EH (cell line): Measurements from ENCODE around the gene CHPT1.

Experiments
- DNase-seq: peaks from one replicate; pipeline ENCODE4 v3.0.0-alpha.2; 2015; ENCODE audit warnings: low read depth

The CHPT1 gene

DNA sequence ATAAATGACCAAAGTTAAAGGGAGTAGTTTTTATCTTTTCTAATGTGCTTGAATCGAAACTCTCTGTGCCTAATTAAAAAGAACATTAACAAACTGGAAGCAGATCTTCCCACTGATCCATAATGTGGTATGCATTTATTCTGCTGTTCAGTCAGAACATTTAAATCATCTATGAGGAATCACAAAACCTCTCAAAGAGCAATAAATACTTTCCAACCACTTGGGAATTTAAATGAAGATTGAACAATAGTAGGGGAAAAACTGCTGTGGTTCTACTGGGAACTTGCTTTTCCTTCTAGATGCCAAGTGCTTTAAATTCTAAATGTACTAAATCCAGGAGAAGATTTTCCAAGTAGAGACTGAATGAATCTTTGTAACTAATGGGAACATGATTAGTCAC is 12.3 kb upstream of the CHPT1 start:
- DNase-seq, result peak; percentile 20

DNA sequence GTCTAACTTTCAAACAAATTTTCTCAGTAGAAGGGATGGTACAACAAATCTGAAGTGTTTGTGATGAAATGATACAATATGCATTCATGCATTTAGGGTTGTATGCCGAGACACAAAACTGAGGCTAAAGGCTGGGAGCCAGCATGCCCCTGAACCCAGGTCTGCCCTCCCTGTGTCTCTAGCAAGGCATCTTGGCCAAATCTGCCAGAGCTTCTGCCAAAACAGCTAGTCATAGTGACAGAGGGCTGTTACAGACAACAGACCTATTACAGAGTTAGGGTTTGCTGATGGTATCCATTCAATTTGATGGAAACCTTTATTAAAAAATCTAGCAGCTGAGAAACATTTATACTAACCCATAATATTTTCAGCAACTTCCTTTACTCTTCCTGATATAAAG is 11.3 kb upstream of the CHPT1 start:
- DNase-seq, result no peak

DNA sequence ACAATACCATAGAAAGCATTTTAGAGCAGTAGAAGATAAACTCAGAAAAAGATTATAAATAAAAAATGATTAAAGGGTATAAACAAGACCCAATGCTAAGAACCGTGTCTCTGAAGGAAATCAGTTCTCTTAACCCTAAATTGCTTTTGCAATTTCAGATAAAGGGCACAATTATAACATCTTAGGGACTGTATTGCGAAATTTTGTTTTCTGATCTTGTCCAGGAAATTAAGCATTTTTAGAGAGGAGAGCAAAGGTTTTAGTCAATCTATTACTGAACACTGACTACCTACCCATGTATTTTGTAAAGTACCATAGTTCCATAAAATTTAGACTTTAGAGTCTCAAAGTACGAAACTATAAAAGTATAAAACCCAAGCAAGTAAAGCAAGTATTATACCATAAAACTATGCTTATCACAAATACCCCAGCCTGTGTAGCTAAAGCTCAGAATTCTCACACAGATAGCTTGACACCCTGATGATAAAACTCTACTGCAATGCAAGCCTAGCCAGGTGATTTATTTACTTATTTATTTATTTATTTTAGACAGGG is 6.8 kb upstream of the CHPT1 start:
- no peak for DNase-seq

DNA sequence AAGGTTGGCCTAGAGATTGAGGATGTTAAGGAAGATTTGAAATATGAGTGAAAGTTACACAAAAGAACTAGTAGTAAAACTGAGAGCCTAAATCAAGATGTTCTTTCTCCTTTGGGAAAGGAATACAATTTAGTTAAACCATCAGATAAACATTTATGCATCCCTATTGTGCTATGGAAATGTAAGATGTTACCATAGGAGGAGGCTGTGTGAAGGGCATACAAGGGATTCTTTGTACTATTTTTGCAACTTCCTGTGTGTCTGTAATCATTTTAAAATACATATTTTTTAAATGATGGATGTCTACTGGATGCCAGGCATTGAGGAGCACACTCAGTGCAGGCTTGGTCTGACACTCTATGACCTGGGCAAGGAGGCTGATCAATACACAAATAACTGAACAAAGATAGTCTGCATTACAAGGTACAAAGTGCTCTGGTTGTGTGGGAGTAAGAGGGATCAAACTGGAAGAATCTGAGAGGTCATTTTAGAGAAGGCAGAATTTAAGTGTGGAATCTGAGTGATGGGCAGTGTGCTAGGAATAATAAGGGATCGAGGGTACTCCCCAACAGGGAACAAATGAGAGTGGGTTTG is 5.8 kb upstream of the CHPT1 start:
- DNase-seq, result no peak

DNA sequence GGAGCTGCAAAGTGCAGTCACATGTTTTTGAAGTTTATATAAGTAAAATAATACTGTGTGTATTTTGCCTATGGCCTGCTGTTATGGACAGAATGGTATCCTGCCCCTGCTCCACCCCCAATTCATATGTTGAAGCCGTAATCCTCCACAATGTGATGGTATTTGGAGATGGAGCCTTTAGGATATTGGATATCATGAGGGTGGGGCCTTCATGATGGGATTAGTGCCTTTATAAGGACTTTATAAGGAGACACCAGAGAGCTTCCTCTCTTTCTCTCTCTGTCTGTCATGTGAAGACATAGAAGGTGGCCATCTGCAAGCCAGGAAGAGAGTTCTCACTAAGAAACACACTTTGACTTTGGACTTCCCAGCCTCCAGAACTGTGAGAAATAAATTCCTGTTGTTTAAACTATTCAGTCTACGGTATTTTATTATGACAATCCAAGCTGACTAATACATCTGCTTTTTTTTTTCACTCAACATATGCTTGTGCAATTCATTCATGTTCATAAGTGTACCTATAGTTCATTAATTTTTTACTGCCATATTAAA is 3.1 kb upstream of the CHPT1 start:
- no peak for DNase-seq

DNA sequence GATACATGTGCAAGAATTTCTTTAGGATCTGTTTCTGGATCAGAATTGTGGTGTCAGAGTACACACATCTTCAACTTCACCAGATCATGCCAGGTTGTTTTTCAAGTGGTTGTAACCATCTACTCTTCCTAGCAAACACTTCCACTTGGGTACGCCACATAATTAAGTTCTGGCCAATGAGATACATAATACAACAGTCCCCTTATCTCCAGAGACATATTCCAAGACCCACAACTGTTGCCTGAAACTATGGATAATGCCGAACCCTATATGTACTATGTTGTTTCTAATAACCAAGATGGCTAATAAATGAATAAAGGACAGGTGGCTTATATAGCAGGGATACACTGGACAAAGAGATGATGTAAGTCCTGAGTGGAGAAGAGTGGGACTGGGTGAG is 2.5 kb upstream of the CHPT1 start:
- DNase-seq, result no peak

DNA sequence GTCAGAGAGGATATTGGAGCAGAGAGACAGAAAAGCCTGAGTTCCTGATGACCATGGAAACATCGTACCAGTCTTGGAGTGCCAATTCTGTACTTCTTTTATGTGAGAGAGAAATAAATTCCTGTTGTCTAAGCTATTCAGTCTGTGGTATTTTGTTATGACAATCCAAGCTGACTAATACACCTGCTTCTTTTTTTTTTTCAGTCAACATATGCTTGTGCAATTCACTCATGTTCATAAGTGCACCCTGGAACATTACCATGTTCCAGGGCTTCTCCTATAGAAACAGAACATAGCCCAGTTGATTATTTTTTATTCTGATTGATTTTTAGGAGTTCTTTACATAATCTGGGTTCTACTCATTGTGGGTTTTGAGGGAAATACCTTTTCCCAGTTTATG is 1.7 kb upstream of the CHPT1 start:
- no peak for DNase-seq

DNA sequence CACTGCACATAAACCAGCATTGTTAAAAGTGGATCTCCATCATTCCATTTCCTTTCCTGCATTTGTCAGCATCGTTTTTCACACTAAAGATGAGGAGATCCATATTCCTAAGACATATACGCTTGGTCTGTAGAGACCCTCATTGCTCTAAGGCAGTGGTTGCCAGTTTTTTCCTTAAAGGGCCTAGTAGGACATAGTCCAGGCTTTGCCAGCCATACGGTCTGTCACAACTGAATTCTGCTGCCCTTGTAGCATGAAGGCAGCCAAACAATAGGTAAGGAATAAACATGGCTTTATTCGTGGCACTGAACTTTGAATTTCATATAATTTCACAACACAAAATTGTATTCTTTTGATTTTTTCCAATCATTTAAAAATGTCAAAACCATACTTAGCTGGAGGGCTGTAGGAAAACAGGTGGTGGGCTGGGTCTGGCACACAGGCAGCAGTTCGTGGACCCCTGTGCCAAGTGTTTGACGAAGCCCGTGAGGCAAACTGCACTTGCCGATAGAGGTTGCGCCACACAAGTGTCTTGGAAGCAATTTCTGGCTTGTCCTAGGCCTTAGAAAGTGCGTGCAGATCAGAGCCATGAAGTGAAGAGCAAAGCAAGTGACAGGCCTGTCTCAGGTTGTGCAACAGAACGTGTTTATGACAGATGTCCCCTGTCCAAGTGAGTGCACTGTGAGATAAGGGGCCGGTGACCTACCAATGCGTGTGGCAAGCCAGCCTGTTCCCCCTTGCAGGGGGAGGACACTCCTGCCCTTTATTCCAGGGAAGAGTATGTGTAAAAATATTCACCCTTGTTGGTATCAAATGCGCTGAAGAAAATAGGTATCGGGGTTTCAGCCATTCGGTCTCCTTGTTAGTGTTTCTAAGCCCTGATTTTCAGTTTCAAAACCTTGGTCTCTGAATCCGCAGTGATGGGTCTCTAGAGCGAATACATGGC is 916 bp upstream of the CHPT1 start:
- no peak for DNase-seq

DNA sequence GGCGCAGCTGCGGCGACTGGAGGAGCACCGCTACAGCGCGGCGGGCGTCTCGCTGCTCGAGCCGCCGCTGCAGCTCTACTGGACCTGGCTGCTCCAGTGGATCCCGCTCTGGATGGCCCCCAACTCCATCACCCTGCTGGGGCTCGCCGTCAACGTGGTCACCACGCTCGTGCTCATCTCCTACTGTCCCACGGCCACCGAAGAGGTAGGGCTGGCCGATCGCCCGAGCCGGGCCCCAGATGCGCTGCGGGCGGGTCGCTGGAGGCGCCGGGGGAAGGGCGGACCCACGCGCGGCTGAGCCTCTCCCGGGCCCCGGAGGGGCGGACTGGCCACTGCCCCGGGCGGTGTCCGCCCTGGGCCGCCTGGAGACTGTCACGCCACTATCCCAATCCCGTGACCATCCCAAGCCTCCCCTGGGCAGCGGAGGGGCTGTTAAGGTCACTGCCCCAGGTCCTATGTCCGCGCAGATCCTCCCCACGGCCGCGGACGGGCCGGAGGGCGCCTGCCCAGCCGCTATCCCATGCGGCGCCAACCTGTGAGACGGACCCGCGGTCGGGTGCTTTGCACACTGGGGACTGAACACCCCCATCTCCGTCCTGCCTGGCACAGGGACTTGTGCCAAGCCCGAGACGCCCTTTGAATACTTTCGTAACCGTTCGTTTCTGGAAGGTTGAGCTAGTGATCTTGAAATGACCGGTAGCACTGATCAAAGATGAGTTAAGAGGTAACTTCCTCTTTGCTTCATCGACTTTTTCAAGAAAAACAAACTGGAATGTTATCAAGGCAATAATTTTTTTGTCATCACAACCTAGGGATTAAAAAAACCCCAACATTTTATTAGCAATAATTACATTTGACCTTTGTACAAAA is 725 bp downstream of the CHPT1 start:
- peak; percentile 34 for DNase-seq

DNA sequence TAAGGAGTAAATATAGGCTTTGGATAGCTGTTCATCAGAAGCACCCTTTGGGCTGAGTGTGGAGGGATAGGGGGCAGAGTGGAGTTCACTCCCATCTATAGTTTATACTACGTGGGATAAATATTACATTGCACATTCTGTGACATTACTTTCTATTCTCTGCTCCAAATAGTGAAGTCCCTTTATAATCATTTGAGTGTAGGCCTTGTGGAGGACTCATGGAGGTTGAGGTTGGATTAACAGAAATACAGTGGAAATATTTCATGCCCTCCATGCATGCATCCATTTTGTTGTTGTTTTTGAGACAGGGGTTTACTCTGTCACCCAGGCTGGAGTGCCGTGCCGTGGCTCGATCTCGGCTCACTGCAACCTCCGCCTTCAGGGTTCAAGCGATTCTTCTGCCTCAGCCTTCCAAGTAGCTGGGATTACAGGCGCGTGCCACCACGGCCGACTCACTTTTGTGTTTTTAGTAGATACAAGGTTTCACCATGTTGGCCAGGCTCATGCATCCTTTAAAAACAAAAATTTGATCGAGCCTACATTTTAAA is 1.4 kb downstream of the CHPT1 start:
- peak; percentile 27 for DNase-seq

DNA sequence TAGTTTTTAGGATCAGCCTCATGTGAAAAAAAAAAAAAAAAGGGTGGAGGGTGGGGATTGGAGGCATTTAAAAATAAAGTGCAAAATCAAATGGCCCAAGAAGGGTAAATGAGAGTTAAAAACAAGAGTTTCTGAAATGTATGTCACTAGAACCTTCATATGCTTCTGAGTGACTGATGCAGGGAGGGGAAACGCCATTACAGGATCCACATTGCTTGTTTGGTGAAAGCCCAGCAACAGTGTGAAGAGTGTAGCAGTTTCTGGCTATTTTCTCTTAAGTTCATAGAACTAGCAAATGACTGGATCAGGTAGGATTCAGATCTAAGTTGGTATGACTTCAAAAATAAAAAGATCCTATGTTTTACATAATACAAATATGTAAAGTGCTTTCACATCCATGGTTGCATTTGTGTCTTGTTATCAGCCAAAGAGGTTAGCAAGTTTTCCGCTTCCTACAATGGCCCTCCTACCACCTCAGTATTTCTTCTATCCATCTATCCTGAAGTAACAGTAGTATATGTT is 2.9 kb downstream of the CHPT1 start:
- no peak for DNase-seq

DNA sequence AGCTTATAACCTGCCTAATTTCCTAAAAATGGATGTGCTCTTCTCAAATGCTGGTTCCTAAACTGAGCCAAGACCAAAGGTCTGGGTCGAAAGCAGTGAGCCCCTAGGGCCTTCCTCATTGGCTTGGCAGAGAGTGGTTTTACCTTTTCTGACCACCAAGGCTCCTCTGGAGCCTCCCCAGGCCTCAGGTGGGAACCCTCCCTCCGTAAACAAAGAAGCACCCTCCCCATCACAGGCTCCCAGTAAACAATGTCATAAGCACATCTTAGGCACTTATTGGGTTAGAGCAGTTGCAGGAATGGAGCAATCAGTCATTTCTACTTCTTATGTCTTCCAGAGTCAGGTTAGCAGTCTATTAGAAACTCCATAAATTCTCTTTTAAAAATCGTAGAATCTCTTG is 6.0 kb downstream of the CHPT1 start:
- DNase-seq, result no peak

DNA sequence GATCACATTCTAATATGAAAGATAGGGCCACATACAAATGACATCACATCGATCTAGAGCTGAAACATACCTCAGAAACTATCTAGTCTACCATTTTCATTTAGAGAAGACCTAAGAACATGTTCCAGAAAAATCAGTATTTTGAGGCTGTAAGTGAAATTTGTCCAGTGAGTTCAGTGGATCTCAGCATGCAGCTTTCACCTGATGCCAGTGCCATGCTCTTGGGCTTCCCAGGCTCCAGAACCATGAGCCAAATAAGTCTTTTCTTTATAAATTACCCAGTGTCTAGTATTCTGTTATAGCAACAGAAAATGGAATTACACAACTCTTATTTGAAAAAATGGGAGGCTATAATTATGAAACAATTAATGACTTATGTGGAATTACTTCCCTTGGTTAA is 9.0 kb downstream of the CHPT1 start:
- DNase-seq, result no peak

DNA sequence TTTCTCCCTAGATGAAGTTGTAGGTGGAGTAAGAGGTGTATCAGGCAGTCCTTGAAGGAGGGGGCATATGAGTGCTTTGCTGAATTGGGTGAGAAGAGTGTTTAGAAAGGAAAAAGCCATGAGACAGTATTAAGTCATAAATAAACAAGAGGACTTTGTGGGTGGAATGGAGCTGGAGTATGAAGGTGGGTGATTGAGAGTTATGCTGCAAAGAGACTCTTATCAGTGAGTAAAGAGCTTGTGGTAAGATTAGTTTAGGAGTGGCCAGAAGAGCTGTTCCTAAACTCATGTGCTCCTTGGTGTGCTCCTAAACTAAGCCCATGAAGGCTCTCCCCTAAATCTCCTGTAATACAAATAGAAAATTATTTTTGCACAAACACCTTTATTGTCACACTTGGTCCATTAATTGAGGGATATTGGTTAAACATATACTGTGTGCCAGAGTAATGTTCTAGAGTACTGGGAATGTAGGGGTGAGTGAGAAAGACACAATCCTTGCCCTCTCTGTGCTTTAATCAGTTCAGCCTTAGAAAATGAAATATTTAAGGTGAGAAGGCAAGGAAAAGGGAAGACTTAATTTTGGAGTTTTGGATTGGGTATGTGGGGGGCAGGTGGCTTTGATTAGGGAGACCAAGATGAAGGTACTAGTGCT is 9.8 kb downstream of the CHPT1 start:
- DNase-seq, result no peak

DNA sequence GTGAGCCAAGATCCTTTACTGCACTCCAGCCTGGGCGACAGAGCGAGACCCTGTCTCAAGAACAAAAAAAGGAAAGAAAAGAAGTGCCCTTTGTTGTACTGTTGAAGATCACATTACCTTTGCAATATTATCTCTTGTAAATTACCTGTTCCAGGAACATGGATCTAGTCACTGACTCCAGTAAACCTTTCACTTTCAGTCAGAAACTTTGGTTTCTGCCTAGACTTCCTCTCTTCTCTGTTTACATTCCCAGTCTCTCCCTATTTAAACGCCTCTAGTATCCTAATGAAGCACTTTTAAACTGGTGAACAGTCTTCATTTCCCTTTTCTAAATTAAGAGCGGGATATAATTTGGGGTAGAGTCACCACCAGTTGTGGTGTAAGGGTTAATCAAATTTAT is 12.8 kb downstream of the CHPT1 start:
- DNase-seq, result no peak

DNA sequence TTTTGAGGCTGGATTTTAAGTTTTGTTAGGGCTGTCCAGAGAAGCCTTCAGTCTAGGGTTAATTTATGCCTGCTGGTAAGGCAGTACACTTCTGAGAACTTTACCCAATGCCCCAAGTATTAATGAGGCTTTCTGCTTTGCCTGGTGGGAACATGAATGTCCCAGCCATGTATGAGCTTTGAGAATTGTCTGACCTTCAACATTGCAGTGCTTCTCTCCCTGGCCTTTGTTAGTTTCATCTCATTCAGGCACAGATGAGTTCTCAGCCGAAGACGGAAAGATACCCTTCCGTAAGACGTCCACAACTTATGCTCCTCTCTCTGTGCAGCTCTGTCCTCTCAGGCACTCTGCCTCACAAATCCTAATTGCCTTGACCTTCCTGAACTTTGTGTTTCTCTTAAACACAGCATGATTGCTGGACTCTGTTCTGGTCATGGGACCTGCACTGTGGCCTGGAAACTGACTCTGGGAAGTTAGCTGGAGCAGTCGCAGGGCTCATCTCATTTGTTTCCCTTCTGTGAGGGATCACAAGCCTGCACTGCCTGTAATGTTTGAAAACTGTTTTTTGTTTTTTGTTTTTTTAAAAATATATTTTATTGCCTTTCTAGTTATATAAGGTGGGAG is 15.7 kb downstream of the CHPT1 start:
- no peak for DNase-seq

DNA sequence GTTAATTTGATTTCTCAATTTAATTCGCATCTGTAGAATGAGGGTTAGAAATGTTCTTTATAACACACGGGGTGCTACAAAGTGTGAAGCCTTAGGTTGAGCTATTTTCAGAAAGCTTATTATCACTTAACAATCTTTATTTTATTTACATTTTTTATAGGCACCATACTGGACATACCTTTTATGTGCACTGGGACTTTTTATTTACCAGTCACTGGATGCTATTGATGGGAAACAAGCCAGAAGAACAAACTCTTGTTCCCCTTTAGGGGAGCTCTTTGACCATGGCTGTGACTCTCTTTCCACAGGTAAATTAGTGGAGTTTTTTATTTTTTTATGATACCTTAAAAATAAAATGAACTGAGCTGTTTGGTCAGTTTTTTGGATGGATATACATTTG is 16.5 kb downstream of the CHPT1 start:
- DNase-seq, result no peak

DNA sequence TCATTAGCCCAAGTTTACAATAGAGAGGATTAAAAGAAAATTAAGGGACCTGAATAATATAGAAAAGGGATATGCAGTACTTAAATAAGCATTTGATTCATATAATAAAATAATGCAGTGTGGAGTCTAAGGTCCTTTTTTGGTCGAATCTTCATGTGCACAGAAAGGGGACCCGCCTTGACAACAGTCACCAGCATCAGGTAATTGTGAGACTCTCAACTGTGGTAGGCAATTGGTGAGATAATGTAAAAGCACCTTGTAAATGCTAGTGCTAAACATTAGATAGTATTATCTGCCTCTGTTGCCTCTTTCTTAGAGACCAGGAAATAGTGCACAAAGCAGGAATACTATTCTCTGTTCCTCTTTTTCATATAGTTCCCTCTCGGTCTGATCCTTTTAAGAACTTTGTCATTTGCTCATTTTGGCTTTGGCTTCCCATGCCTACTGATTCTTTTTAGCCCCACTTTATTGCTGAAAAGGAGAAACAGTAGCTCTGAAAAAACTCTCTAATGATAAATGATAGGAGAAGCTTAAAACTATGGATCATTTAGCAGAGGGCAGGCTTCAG is 17.5 kb downstream of the CHPT1 start:
- DNase-seq, result no peak

DNA sequence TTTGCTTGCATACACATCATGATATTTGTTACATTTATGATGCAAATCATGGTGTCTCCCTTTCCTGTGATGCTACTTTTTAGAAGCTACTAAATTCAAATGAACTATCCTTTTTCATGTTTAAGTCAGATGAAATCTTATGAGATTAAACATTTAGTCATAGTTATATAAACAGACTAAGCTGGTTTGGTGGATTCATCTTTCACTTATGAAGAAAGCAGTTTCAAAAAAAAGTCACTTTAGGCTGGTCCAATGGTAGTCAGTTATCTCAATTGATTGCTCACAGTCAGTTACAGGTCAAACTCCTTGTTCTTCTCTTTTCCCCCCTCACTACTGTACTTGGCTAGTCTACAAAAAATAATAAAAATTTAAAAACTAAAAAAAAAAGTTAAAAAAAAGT is 22.1 kb downstream of the CHPT1 start:
- DNase-seq, result peak; percentile 19

DNA sequence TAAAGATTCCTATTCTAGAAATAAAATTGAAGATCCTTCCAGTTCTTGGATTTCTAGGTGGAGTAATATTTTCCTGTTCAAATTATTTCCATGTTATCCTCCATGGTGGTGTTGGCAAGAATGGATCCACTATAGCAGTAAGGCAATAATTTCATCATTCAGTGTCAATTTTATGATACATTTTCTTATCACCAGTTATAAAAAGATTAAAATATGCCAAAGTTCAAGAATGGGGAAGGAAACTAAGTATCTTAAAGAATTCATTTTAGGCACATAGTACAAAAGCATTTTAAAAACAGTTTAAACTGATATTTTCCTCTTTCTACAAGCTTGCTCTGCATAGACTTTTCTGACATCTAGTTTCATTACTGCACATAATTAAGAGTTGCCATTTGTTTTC is 22.7 kb downstream of the CHPT1 start:
- no peak for DNase-seq
